GM10248 (cell line): Measurements from ENCODE around the gene SOCS7.

Experiments used
- CTCF ChIA-PET: fragments of 300-600 bp; sonication (Branson Sonifier 250); formaldehyde crosslinking; extraction: SDS; loops from one replicate; lab custom pipeline; 2021; ENCODE audit warnings: antibody characterized with exemption; lab: Yijun Ruan, JAX
- POLR2A ChIA-PET: fragments of 350-650 bp; sonication (Branson Sonifier 250); formaldehyde crosslinking; extraction: SDS; loops from one replicate; lab custom pipeline; 2020; ENCODE audit warnings: antibody characterized with exemption; lab: Yijun Ruan, JAX
- DNase-seq: peaks from one replicate; pipeline ENCODE4 v3.0.0; 2012; ENCODE audit errors: extremely low spot score
- TF ChIP-seq, protein P1 (sequence below): IDR thresholded peaks from 2 replicates; pipeline ENCODE4 v1.5.1; 2012; ENCODE audit warnings: mild to moderate bottlenecking, low read depth; ENCODE audit errors: extremely low read depth, missing control alignments, control extremely low read depth

Gene SOCS7, protein sequence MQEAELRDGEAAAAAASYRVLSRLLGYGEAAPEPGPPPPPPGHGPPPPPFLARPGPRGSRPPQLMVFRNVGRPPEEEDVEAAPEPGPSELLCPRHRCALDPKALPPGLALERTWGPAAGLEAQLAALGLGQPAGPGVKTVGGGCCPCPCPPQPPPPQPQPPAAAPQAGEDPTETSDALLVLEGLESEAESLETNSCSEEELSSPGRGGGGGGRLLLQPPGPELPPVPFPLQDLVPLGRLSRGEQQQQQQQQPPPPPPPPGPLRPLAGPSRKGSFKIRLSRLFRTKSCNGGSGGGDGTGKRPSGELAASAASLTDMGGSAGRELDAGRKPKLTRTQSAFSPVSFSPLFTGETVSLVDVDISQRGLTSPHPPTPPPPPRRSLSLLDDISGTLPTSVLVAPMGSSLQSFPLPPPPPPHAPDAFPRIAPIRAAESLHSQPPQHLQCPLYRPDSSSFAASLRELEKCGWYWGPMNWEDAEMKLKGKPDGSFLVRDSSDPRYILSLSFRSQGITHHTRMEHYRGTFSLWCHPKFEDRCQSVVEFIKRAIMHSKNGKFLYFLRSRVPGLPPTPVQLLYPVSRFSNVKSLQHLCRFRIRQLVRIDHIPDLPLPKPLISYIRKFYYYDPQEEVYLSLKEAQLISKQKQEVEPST

DNA sequence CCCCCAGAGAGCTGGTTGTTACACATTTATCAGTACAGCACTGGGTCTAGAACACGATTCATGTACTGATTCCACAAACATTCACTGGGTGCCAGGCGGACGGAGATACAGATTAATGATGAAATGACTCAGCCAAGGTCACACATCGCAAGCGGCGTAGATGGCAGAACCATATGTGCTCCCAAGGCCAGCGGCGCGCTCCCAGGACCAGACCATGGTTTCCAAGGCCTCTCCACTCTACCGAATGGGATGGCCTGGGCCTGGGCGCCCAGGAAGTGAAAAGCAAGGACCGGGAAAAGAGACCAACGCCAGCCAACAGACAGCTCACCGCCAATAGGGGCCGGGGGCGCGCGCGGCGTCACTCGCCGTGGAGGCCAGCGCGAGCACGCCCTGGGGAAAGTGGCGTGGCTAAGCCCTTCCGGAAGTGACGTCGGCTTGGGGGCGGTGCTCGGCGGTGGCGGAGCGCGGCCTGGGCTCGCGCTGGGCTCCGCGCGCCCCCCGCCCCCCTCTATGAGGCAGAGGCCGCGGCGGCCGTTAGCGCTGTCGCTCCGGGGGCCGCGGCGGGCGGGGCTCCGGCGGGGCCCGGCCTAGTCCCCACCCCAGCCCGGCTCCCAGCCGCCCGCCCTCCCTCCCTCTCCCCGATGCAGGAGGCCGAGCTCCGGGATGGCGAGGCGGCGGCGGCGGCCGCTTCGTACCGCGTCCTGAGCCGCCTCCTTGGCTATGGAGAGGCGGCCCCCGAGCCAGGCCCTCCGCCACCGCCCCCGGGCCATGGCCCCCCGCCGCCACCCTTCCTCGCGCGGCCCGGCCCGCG, at the start of gene SOCS7:
SOCS7 (plus strand) TSS at position 433 of the 811 bp plus-strand sequence; CDS start at position 642, 209 bp downstream.
- TF ChIP-seq, protein P1, sequence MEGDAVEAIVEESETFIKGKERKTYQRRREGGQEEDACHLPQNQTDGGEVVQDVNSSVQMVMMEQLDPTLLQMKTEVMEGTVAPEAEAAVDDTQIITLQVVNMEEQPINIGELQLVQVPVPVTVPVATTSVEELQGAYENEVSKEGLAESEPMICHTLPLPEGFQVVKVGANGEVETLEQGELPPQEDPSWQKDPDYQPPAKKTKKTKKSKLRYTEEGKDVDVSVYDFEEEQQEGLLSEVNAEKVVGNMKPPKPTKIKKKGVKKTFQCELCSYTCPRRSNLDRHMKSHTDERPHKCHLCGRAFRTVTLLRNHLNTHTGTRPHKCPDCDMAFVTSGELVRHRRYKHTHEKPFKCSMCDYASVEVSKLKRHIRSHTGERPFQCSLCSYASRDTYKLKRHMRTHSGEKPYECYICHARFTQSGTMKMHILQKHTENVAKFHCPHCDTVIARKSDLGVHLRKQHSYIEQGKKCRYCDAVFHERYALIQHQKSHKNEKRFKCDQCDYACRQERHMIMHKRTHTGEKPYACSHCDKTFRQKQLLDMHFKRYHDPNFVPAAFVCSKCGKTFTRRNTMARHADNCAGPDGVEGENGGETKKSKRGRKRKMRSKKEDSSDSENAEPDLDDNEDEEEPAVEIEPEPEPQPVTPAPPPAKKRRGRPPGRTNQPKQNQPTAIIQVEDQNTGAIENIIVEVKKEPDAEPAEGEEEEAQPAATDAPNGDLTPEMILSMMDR = no peak
- DNase-seq = peak; percentile 95
- ChIA-PET CTCF (interaction anchor here (0.6 to 14.6 kb wide), 7 partner anchors 10 to 63 kb away, joined by 3 to 282 read pairs (median 3); no protein-coding TSS in a partner anchor), POLR2A (interaction anchor here (0.5 to 1.2 kb wide), 4 partner anchors 14 to 1114 kb away, joined by 3 to 5 read pairs (median 4); no protein-coding TSS in a partner anchor)

DNA sequence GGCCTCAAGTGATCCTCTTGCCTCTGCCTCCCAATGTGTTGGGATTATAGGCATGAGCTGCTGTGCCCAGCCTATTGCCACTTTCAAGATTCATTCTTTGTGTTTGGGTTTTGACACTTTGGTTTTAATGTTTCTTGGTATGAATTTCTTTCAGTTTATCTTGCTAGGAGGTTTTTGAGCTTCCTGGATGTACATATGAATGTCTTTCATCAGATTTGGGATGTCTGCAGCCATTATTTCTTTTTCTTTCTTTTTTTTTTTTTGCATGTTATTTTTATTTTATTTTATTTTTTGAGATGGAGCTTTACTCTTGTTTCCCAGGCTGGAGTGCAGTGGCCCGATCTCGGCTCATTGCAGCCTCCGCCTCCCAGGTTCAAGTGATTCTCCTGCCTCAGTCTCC, 36.1 kb upstream of the SOCS7 start:
- no peak for DNase-seq
- ChIA-PET CTCF (interaction anchor here (1.9 kb wide), 1 partner anchor 18 kb away, joined by 8 read pairs; no protein-coding TSS in a partner anchor), POLR2A (no interaction called here)
- TF ChIP-seq, protein P1 = no peak

DNA sequence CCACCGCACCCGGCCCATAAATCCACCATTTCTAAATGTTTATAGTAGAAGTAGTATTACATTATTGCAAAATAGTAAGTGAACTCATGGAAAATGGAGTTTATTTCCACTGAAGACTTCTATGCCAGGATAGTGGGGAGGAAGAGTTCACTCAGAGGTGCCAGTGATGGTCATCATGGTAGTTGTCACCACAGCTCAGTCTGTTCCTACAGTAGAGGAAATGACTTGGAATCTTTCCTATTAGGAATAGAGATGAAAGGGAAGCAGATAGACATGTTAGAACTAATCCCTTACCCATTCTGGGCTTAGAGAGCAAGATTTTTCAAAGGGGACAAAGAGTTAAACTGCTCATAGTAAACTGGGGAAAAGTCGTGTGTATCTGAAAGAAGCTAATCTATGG, 34.6 kb upstream of the SOCS7 start:
- ChIA-PET CTCF (interaction anchor here (1.4 kb wide), 1 partner anchor 16 kb away, joined by 4 read pairs; no protein-coding TSS in a partner anchor), POLR2A (no interaction called here)
- no peak for DNase-seq
- TF ChIP-seq, protein P1 = no peak

DNA sequence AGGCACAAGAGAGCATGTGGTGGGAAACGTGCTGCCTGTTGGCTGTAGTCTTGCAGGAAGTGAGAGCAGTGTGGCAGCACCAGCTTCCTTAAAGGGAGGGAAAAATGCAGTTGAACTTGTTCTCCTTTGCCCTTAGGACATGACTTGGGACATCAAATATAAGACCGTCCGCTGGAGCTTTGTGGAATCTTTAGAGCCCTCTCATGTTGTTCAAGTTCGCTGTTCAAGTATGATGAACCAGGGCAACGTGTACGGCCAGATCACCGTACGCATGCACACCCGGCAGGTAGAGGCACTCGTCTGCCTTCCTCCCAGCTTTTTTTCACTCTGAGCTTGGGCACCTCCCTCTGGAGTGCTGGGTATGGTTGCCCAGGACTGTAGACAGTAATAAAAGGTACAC, 31.2 kb upstream of the SOCS7 start:
- TF ChIP-seq, protein P1 = no peak
- ChIA-PET CTCF (interaction anchor here (1.1 to 7.2 kb wide), 3 partner anchors 13 to 103 kb away, joined by 3 to 72 read pairs (median 3); no protein-coding TSS in a partner anchor), POLR2A (no interaction called here)
- DNase-seq = no peak

DNA sequence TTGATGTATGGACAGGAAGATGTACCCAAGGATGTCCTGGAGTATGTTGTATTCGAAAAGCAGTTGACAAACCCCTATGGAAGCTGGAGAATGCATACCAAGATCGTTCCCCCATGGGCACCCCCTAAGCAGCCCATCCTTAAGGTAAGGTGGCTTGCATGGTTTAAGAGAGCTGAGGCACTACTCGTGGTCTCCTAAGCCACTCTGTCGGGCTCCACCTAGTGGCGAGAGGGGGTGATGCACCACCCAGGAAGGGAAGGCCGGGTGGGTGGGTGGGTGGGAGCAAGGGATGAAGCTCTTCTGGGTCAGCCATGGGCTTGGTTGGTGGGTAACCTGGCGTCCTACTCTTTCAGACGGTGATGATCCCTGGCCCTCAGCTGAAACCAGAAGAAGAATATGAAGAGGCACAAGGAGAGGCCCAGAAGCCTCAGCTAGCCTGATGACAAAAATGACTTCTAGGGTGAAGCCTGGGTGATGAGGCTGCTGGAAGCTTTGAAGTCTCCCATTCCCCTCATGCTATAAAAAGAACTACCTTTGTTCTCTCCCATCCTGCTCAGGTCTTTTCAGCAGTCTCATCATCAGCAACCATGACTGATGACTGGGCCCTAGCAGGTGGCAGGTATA, 29.4 kb upstream of the SOCS7 start:
- CTCF ChIA-PET = interaction anchor here (0.6 to 7.2 kb wide), 11 partner anchors 9 to 166 kb away, joined by 3 to 72 read pairs (median 8); no protein-coding TSS in a partner anchor
- TF ChIP-seq, protein P1 = peak; percentile 69
- peak; percentile 84 for DNase-seq
- POLR2A ChIA-PET = no interaction called here
